Fibroblast of skin of left biceps (primary cell): ENCODE measurements around the gene AGRN.
"Not testable (repeated sequence)": the region's sequence is repeated elsewhere in the genome, so short reads cannot be mapped to it uniquely, and the experiment has no call there.

Source experiments
- DNase-seq, 2 experiments: peaks; one replicate each; pipeline ENCODE4 v3.0.0-alpha.2; 2013; ENCODE audit warnings: low read depth in 2 of 2

The AGRN gene

GRCh38 chr1:1067284-1067859, 47.5 kb downstream of the AGRN start:
- no peak for DNase-seq

- DNase-seq, result no peak
Observed at GRCh38 chr1:1067860-1068516, 48.1 kb downstream of the AGRN start.

DNA sequence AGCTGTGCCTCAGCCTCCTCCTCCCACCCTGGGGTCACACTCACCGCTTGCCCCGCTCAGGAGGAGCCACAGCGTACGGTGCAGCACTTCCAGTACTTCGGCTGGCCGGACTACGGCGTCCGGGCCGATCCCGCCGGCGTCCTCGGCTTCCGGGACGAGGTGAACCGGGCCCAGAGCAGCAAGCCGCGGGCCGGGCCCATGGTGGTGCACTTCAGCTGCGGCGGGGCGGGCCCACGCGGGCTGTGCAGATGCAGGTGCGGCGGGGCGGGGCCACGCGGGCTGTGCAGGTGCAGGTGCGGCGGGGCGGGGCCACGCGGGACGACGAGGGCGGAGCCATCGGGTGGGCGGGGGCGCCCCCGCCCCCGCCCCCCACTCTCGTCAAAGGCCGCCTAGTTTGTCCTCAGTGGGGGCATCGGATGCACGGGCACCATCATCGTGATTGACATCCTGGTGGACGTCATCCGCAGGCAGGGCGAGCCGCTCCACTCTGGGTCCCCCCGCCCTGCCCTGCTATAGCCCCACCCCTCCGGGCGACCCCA, 48.7 kb downstream of the AGRN start:
- no peak for DNase-seq

GRCh38 chr1:1069056-1069710, 49.3 kb downstream of the AGRN start:
- no peak for DNase-seq

DNA sequence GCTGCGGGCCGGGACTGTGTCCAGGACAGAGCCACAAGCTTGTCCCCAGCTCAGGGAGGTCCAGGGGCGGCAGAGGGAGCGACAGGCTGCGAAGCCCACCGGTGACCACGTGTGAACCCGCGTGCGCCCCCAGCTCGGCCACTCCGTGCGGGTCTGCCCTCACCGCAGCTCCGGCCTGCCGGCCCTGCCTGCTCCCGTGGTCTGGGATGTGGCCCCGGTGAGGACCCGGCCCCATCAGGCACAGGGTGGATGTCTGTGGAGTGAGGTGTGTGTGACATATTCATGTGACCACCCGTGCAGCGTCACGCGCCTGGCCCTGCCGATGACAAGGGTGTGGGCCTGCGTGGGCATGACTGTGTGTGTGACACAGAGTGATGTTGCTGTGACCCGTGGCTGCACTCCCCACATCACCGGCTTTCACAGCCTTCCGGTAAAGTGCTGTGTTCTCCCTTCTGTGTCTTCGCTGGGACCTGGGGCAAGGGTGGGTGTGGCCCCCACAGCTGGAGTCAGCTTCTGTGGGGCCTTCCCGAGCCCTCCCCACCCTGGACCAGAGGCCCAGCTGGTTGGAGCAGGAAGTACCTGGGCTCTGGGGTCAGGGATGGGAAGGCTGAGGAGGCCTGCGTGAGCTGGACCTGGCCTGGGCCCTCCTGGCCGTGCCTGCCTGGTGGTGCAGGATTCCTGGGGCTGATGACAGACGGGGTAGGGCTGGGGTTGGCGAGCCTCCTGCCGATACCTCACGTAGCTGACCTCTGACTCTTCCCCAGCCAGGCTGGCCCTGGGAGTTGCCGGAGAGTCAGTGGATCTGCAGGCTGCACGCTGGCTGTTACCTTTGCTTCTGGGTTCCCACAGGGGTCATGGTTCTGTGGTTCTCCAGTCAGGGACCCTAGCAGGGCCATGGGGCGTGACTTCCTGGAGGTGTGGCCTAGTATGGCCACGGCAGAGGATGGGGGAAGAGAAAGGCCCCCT, 50.1 kb downstream of the AGRN start:
- no peak for DNase-seq

GRCh38 chr1:1071486-1072298, 51.8 kb downstream of the AGRN start:
- no peak for DNase-seq

- no peak for DNase-seq
Observed at GRCh38 chr1:1072299-1072848, 52.5 kb downstream of the AGRN start.

DNA sequence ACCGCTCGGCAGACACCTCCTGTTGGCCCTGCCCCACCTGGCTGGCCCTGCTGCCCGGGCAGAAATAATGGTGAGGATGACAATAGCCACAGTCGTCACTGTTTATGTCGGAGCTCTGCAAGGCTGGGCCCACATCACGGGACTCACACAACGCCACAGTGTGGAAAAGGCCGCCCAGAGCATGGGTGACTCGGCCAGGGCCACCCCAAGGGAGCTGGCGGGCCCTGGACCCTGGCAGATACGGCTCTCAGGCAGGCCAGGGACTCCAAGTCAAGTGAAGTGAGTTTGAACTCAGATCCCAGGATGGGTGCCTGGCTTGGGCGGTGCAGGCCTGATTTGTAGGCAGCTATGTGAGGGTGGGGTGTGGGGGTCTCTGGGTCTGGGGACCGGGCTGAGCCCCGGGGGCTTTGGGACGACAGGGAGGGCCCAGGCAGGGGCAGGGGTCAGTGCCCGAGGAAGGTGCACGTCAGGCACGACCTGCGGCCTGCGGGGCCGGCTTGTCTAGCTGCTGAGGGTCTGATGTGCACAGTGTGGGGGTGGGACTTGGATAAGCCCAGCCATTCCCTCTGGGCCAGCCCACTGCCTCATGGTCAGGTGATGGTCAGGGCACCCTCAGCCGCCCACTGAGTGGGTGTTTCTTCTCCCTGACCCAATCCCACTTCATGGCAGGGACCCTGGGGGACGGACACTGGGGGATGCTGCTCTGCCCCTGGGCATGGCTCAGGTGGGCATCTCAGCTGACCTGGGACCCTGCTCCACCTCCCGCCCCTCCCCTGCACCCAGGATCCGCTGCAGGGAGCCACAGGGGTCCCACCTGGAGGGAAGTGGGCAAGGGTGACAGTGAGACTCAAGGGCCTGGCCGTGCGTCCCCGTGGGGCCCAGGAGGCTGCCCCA, 53.2 kb downstream of the AGRN start:
- no peak for DNase-seq

DNA sequence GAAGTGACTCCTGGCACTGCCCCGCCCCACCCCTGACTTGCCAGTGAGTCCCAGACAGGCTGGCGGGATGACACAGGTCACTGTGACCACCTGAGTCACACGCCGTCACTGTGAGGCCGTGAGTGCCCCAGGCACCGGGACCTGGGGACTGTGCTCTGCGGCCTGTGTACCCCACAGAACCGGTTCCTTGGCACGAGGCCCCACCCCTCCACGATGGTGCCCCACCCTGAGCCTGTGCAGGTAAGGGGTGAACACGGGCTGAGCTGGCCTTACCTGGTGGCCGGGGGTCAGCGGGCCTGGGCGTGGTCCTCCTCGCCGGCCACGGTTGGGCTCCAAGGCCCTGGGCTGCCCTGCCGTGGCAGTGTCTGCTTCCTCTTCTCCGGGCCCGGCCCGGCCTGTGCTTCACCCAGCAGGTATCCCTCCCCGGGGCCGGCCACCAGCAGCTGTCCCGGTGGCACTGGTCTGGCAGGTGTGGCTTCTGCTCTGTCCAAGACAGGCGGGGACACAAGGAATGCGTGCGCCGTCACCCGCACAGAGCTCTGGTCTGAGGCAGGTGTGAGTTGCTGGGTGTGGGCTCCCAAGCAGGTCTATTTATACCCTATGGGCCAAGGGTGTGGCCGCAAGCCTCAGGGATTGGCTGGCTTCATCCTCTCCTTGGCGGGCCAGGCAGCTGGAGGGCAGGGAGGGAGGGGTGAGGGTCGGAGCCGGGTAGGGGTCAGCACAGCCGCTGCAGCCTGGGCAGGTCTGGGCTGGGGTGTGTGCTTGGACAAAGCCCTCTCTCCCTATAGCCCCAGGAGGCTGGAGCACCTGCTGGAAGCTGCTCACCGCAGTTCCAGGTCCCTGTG, 54.0 kb downstream of the AGRN start, which contains the start of gene RNF223:
TSS of gene RNF223 (minus strand) at position 564 of the 845 bp plus-strand sequence. CDS start 1,740 bp downstream, outside the sequence.
- no peak for DNase-seq

DNA sequence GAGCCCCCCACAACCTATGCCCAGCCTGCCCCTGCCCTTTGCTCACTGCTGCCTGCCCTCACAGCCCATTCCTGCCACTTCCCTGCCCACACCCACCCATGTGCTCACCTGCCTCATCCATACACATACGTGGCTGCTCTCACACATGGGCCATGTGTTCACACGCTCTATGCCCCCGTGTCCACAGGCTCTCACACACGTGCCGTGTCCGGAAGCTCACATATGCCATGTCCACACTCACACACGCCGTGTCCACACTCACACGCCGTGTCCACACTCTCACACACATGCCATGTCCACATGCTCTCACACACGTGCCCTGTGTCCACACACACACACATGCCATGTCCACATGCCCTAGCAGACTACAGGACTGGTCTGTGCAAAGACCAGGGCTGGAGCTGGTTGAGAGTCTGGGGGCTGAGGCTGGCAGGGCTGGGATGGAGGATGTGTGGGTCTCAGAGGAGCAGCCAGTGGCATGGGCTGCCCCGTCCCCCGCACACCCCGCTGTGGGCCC, 54.8 kb downstream of the AGRN start:
- no peak for DNase-seq

- DNase-seq, result no peak
Observed at GRCh38 chr1:1075148-1075935, 55.4 kb downstream of the AGRN start.

DNA sequence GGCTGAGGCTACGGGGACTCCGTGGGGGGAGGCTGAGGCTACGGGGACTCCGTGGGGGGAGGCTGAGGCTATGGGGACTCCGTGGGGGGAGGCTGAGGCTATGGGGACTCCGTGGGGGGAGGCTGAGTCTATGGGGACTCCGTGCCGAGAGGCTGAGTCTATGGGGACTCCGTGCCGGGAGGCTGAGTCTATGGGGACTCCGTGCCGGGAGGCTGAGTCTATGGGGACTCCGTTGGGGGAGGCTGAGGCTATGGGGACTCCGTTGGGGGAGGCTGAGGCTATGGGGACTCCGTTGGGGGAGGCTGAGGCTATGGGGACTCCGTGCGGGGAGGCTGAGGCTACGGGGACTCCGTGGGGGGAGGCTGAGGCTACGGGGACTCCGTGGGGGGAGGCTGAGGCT, 57.5 kb downstream of the AGRN start:
- not testable (repeated sequence) for DNase-seq

GRCh38 chr1:1079408-1080121, 59.6 kb downstream of the AGRN start:
- DNase-seq, result peak; percentile 38 to 43

GRCh38 chr1:1080122-1080757, 60.3 kb downstream of the AGRN start:
- no peak for DNase-seq

GRCh38 chr1:1080951-1081310, 61.0 kb downstream of the AGRN start:
- no peak for DNase-seq
